Cardiac muscle cell (in vitro differentiated cells and primary cell): Measurements from ENCODE around the gene HSP90B1. TPM values are rescaled to one million over a fixed set of nuclear protein-coding genes. Genes with fewer than 3 reads are reported as not detected.
A peak's percentile ranks its signal among the peaks of the same experiment; 100 is the strongest.

Source experiments
- DNase-seq, 2 donors: peaks; one replicate each; pipeline versions ENCODE4 v3.0.0 to v3.0.0-alpha.2; 2010 to 2017; ENCODE audit warnings: low read depth in 1 of 2, low spot score in 1 of 2
- H3K27ac ChIP-seq: fragments of 200-600 bp; sonication (generic); 2 replicates; pipeline ENCODE4 v1.5.1; 2016
- H3K27me3 ChIP-seq: fragments of 200-600 bp; sonication (generic); 2 replicates; pipeline ENCODE4 v1.6.0; 2016; ENCODE audit warnings: control low read depth
- H3K36me3 ChIP-seq: fragments of 200-600 bp; sonication (generic); 2 replicates; pipeline ENCODE4 v1.5.1; 2016; ENCODE audit warnings: control low read depth
- H3K4me1 ChIP-seq: fragments of 200-600 bp; sonication (generic); 2 replicates; pipeline ENCODE4 v1.8.1; 2017; ENCODE audit warnings: low read depth, mild to moderate bottlenecking, mixed run types
- H3K4me3 ChIP-seq: fragments of 200-600 bp; sonication (generic); 2 replicates; pipeline ENCODE4 v1.5.1; 2016; ENCODE audit warnings: mild to moderate bottlenecking
- H3K9me3 ChIP-seq: fragments of 200-600 bp; sonication (generic); 2 replicates; pipeline ENCODE4 v1.5.1; 2017; ENCODE audit warnings: low read depth, mild to moderate bottlenecking, control low read depth
- CTCF ChIP-seq: IDR thresholded peaks from 2 replicates; pipeline ENCODE4 v1.5.1; 2012; ENCODE audit warnings: low read depth, mild to moderate bottlenecking, low read length
- polyA plus RNA-seq: library from polyadenylated mRNA; unstranded; fragments of >200 nt; fragmentation: Nextera tagmentation; extraction: Ambion mirVana; gene quantifications from 2 replicates; pipeline ENCODE4 v1.2.1, GENCODE V29; 2016
- total RNA-seq: library from RNA; depleted of rRNA; stranded (reverse); fragments of >200 nt; gene quantifications from 2 replicates; pipeline ENCODE4 v1.2.3, GENCODE V29; 2016

Gene HSP90B1
- total and polyA plus RNA-seq, 2 experiments from 2014 or later, result 386 to 1,006 TPM

- Histone ChIP-seq H3K4me3 (peak overlapping the region; percentile 89), H3K4me1 (peaks cover 15% of the 10 kb centered on the region)
Measured at GRCh38 chr12:103957865-103958388, 27.7 kb downstream of the HSP90B1 start.

GRCh38 chr12:103958621-103959020, 28.4 kb downstream of the HSP90B1 start:
- Histone ChIP-seq H3K9me3 (no peaks in the 10 kb centered on the region), H3K27me3 (no peaks in the 10 kb centered on the region), H3K36me3 (peaks cover 7% of the 10 kb centered on the region), H3K27ac (peak overlapping the region; percentile 46), H3K4me3 (no peak overlapping the region), H3K4me1 (peaks cover 15% of the 10 kb centered on the region)
- no peak for DNase-seq
- no peak for TF ChIP-seq CTCF

More at GRCh38 chr12:103957865-103958388, 27.7 kb downstream of the HSP90B1 start:
- DNase-seq, result no peak
- Histone ChIP-seq H3K27ac (peak overlapping the region; percentile 95), H3K9me3 (no peaks in the 10 kb centered on the region), H3K36me3 (peaks cover 13% of the 10 kb centered on the region), H3K27me3 (no peaks in the 10 kb centered on the region)
- no peak for TF ChIP-seq CTCF

GRCh38 chr12:103960616-103961227, 30.5 kb downstream of the HSP90B1 start:
- Histone ChIP-seq H3K9me3 (no peaks in the 10 kb centered on the region), H3K4me3 (no peak overlapping the region), H3K27me3 (no peaks in the 10 kb centered on the region), H3K36me3 (no peaks in the 10 kb centered on the region), H3K27ac (no peak overlapping the region), H3K4me1 (peaks cover 20% of the 10 kb centered on the region)
- TF ChIP-seq CTCF, result no peak
- no peak for DNase-seq

- Histone ChIP-seq H3K9me3 (no peaks in the 10 kb centered on the region), H3K27me3 (no peaks in the 10 kb centered on the region), H3K4me1 (peaks cover 21% of the 10 kb centered on the region), H3K27ac (peak overlapping the region; percentile 30), H3K4me3 (no peak overlapping the region), H3K36me3 (no peaks in the 10 kb centered on the region)
- DNase-seq, result no peak
- TF ChIP-seq CTCF, result no peak
Measured at GRCh38 chr12:103962493-103962892, 32.3 kb downstream of the HSP90B1 start.

GRCh38 chr12:103964805-103965204, 34.6 kb downstream of the HSP90B1 start:
- no peak for DNase-seq
- no peaks in the 10 kb centered on the region for H3K9me3 ChIP-seq
- peak overlapping the region; percentile 89 for H3K4me3 ChIP-seq
- H3K36me3 ChIP-seq, result no peaks in the 10 kb centered on the region
- peaks cover 15% of the 10 kb centered on the region for H3K4me1 ChIP-seq
- no peaks in the 10 kb centered on the region for H3K27me3 ChIP-seq
- no peak overlapping the region for H3K27ac ChIP-seq
- TF ChIP-seq CTCF, result no peak
